ENCODE data around the gene TRMT44. TPM values are rescaled to one million over a fixed set of nuclear protein-coding genes. Genes with fewer than 3 reads are reported as not detected.

The TRMT44 gene
- total and polyA plus RNA-seq, 2 of the 13 experiments (the other 11 are each of a cell fraction or from before 2014, with no cell fraction given): 5.8 to 8.6 TPM

DNA sequence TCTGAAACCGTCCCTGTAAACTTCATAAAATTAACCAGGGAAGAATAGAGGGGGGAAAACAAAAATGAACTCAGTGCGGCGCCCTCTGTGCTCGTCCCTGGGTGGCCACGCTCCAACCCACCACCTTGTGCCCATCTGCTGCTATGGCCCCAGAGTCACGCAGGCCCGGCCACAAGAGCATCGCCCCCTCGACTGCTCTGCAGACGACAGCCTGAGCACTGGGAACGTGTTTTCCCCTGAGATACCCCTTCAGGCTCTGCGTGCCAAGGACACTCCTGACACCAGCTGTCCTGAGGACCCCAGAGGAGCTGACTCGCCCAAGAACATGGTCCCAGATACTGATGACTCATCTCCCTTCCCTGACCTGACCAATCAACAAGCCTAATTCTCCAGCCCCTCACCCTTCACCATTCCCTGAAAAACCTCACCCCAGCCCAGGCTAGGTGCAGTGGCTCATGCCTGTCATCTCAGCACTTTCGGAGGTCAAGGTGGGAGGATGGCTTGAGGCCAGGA lies 75.5 kb downstream of the TRMT44 start:
- DNase-seq (ENCODE audit: low spot score) (no peak), FAIRE-seq (no peak), ATAC-seq (no peak)
- intact Hi-C loops (cut with micrococcal nuclease; ENCODE audit: unreplicated experiment): no loop called here
- Histone ChIP-seq H3K27ac (ENCODE audit: extremely low read length, insufficient read depth, low read length) (no peak overlapping the region), H3K9me3 (ENCODE audit: low read length) (no peaks in the 10 kb centered on the region), H3K4me2 (ENCODE audit: low read depth, low read length) (no peak overlapping the region), H2AFZ (ENCODE audit: low read length) (no peak overlapping the region), H3K27me3 (ENCODE audit: control insufficient read depth in 1 of 2, insufficient read depth in 2 of 2, low read length in 2 of 2) (peaks cover 0 to 8% of the 10 kb centered on the region in 2 experiments; a peak in 2 of 5 replicates), H3K36me3 (replicated peaks in 1 of 2; ENCODE audit: control insufficient read depth in 1 of 2, insufficient read depth in 2 of 2, low read length in 2 of 2) (no peaks in the 10 kb centered on the region), H3K9ac (ENCODE audit: insufficient read depth, low read depth, low read length) (no peak overlapping the region), H3K4me1 (ENCODE audit: insufficient read depth, low read length) (no peaks in the 10 kb centered on the region), H3K4me3 (replicated peaks in 1 of 3; ENCODE audit: insufficient read depth in 1 of 3, low read depth in 2 of 3, low read length in 3 of 3) (no peak overlapping the region), H3K79me2 (ENCODE audit: insufficient read depth, low read length) (no peaks in the 10 kb centered on the region), H4K20me1 (ENCODE audit: insufficient read depth, low read length) (no peaks in the 10 kb centered on the region)
- CTCF ChIA-PET (ENCODE audit: low intra/inter-chr PET ratio, low total read pairs): no interaction called here
- TF ChIP-seq RFX5 (IDR thresholded peaks at IDR 0.05; ENCODE audit: low read depth, low read length) (peak; percentile 56; the same call in 1 of the 2 replicates), ZNF614 (CRISPR knock-in tag; IDR thresholded peaks at IDR 0.05; ENCODE audit: borderline replicate concordance) (no peak), ZFX (CRISPR knock-in tag; IDR thresholded peaks at IDR 0.05; ENCODE audit: low read depth) (no peak), ATF3 (CRISPR knock-in tag; IDR thresholded peaks at IDR 0.05) (no peak), ZNF10 (CRISPR knock-in tag; IDR thresholded peaks at IDR 0.05; ENCODE audit: borderline replicate concordance, low read depth) (no peak), RORA (CRISPR knock-in tag; IDR thresholded peaks at IDR 0.05) (no peak), IRF9 (CRISPR knock-in tag; IDR thresholded peaks at IDR 0.05; ENCODE audit: borderline replicate concordance) (no peak)
- no TSS peak for BruUV-seq (replicated peaks)
- in situ Hi-C loops (cut with HindIII; ENCODE audit: extremely low pct_ligation_motif_present, low pct_unique_long_range_greater_than_20kb): no loop called here
- POLR2A ChIA-PET: no interaction called here
- 32% methylated on average over 13 of the region's 14 CpGs for WGBS (ENCODE audit: low lambda C conversion rate)
